ENCODE measurements around the gene NPTN. TPM values are rescaled to one million over a fixed set of nuclear protein-coding genes. Genes with fewer than 3 reads are reported as not detected.

Gene NPTN
- total RNA-seq, 1 donor from 2014 or later, result 139 TPM

- DNase-seq (ENCODE audit: extremely low spot score in 2 of 2), result no peak
- intact Hi-C loops (cut with DNase I), result no loop called here
- Histone ChIP-seq H3K27ac (peak overlapping the region; percentile 78), H3K9me3 (no peaks in the 10 kb centered on the region), H3K36me3 (no peaks in the 10 kb centered on the region), H3K27me3 (no peaks in the 10 kb centered on the region), H3K4me3 (no peak overlapping the region), H3K4me1 (peaks cover 97% of the 10 kb centered on the region)
- TF ChIP-seq CTCF (IDR thresholded peaks at IDR 0.05), result no peak
- TF ChIP-seq POLR2AphosphoS5 (IDR thresholded peaks at IDR 0.05; ENCODE audit: insufficient read depth in 1 of 2, low read depth in 1 of 2), result no peak
- TF ChIP-seq POLR2A (IDR thresholded peaks at IDR 0.05), result no peak
Observed at GRCh38 chr15:73600413-73601335, 32.5 kb downstream of the NPTN start.

- no peak for DNase-seq (ENCODE audit: extremely low spot score in 2 of 2)
- H3K27ac ChIP-seq, result no peak overlapping the region
Observed at GRCh38 chr15:73599934-73600333, 33.3 kb downstream of the NPTN start.

GRCh38 chr15:73598530-73599160 lies 34.5 kb downstream of the NPTN start:
- no peaks in the 10 kb centered on the region for H3K36me3 ChIP-seq
- TF ChIP-seq CTCF (IDR thresholded peaks at IDR 0.05) (no peak), POLR2AphosphoS5 (IDR thresholded peaks at IDR 0.05; ENCODE audit: insufficient read depth in 1 of 2, low read depth in 1 of 2) (no peak), POLR2A (IDR thresholded peaks at IDR 0.05) (no peak)
- no peaks in the 10 kb centered on the region for H3K27me3 ChIP-seq
- H3K4me1 ChIP-seq, result peaks cover 87% of the 10 kb centered on the region
- H3K9me3 ChIP-seq, result no peaks in the 10 kb centered on the region
- H3K4me3 ChIP-seq, result no peak overlapping the region
- intact Hi-C loops (cut with DNase I), result no loop called here
- no peak for DNase-seq (ENCODE audit: extremely low spot score in 2 of 2)
- peak overlapping the region; percentile 1 for H3K27ac ChIP-seq

More at GRCh38 chr15:73599934-73600333, 33.3 kb downstream of the NPTN start:
- Histone ChIP-seq H3K9me3 (no peaks in the 10 kb centered on the region), H3K4me3 (no peak overlapping the region), H3K4me1 (peaks cover 97% of the 10 kb centered on the region), H3K27me3 (no peaks in the 10 kb centered on the region), H3K36me3 (no peaks in the 10 kb centered on the region)
- intact Hi-C loops (cut with DNase I), result no loop called here
- TF ChIP-seq POLR2AphosphoS5 (IDR thresholded peaks at IDR 0.05; ENCODE audit: insufficient read depth in 1 of 2, low read depth in 1 of 2) (no peak), POLR2A (IDR thresholded peaks at IDR 0.05) (no peak), CTCF (IDR thresholded peaks at IDR 0.05) (no peak)

- intact Hi-C loops (cut with DNase I), result no loop called here
- peaks cover 79% of the 10 kb centered on the region for H3K4me1 ChIP-seq
Observed at GRCh38 chr15:73597036-73597638, 36.1 kb downstream of the NPTN start.

More at GRCh38 chr15:73597036-73597638, 36.1 kb downstream of the NPTN start:
- TF ChIP-seq POLR2AphosphoS5 (IDR thresholded peaks at IDR 0.05; ENCODE audit: insufficient read depth in 1 of 2, low read depth in 1 of 2) (no peak), CTCF (IDR thresholded peaks at IDR 0.05) (no peak), POLR2A (IDR thresholded peaks at IDR 0.05) (no peak)
- Histone ChIP-seq H3K9me3 (no peaks in the 10 kb centered on the region), H3K36me3 (no peaks in the 10 kb centered on the region), H3K4me3 (no peak overlapping the region), H3K27ac (peak overlapping the region; percentile 45), H3K27me3 (no peaks in the 10 kb centered on the region)
- DNase-seq (ENCODE audit: extremely low spot score in 2 of 2), result no peak

Data from vagina (tissue), 2 donors.